SK-N-SH treated with all-trans-retinoic acid at 6 μM for 48 hours (cell line): ENCODE measurements around the gene TCEAL1.
"Not testable (repeated sequence)": the region's sequence is repeated elsewhere in the genome, so short reads cannot be mapped to it uniquely, and the experiment has no call there.

Experiments used
- ARNTL ChIP-seq: fragments of 450-650 bp; formaldehyde crosslinking; IDR thresholded peaks from 2 replicates; pipeline ENCODE4 v1.5.0; 2020; ENCODE audit warnings: low read depth, mild to moderate bottlenecking, moderate library complexity, borderline replicate concordance
- GLIS3 ChIP-seq: fragments of 250-450 bp; sonication (Bioruptor Pico); IDR thresholded peaks from 2 replicates; pipeline ENCODE4 v1.5.0; 2020; ENCODE audit warnings: mild to moderate bottlenecking, moderate library complexity
- PATZ1 ChIP-seq: fragments of 250-450 bp; sonication (Bioruptor Pico); IDR thresholded peaks from 2 replicates; pipeline ENCODE4 v1.8.0; 2020; ENCODE audit warnings: mild to moderate bottlenecking, moderate library complexity, borderline replicate concordance
- RARB ChIP-seq: fragments of 250-450 bp; sonication (Bioruptor Pico); IDR thresholded peaks from 2 replicates; pipeline ENCODE4 v1.8.0; 2021; ENCODE audit warnings: mild to moderate bottlenecking, moderate library complexity
- SNAI2 ChIP-seq: fragments of 250-450 bp; sonication (Bioruptor Pico); IDR thresholded peaks from 2 replicates; pipeline ENCODE4 v1.5.0; 2020; ENCODE audit warnings: mild to moderate bottlenecking, moderate library complexity
- ZFP3 ChIP-seq: fragments of 250-450 bp; sonication (Bioruptor Pico); IDR thresholded peaks from 2 replicates; pipeline ENCODE4 v1.5.0; 2020; ENCODE audit warnings: mild to moderate bottlenecking, moderate library complexity
- ZNF565 ChIP-seq: fragments of 450-650 bp; formaldehyde crosslinking; conservative IDR thresholded peaks from 2 replicates; pipeline ENCODE4 v1.5.0; 2020; ENCODE audit warnings: low read depth, mild to moderate bottlenecking, moderate library complexity

- not testable (repeated sequence) for TF ChIP-seq GLIS3; ZNF565 (CRISPR knock-in tag); ARNTL (CRISPR knock-in tag); RARB (CRISPR knock-in tag); ZFP3 (CRISPR knock-in tag); SNAI2 (CRISPR knock-in tag); PATZ1 (CRISPR knock-in tag)
Observed at GRCh38 chrX:103595202-103595601, 33.6 kb upstream of the TCEAL1 start.
